ENCODE results near the gene CYP4B1. TPM values are rescaled to one million over a fixed set of nuclear protein-coding genes. Genes with fewer than 3 reads are reported as not detected.

The CYP4B1 gene
- total RNA-seq, 1 experiment from 2014 or later: 0.92 TPM

DNA sequence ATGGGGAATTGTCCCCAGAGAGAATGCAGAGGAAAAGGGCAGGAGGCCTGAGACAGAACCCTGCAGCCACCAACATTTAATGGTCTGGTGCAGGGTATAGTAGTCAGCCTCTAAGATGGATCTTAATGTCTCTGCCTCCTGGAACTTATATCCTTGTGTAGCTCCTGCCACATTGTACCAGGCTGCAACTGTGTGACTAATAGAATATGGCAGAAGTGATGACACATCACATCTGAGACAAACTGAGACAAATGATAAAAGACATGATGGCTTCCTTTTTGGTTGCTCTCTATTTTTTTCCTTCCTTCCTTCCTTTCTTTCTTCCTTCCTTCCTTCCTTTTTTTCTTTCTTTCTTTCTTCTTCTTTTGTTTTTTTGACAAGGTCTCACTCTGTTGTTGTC is 37.1 kb upstream of the CYP4B1 start:
- CTCF ChIA-PET: no interaction called here
- DNase-seq: no peak
- no peak overlapping the region for H3K4me3 Mint-ChIP-seq (ENCODE audit: low read depth, unreplicated experiment)
- no peak overlapping the region for H3K27ac Mint-ChIP-seq (ENCODE audit: unreplicated experiment)
- BruUV-seq (replicated peaks): no TSS peak
- no peaks in the 10 kb centered on the region for H3K27me3 Mint-ChIP-seq (ENCODE audit: unreplicated experiment)
- H3K4me1 Mint-ChIP-seq (ENCODE audit: low read depth, unreplicated experiment): peaks cover 48% of the 10 kb centered on the region
- TF ChIP-seq, protein P1, sequence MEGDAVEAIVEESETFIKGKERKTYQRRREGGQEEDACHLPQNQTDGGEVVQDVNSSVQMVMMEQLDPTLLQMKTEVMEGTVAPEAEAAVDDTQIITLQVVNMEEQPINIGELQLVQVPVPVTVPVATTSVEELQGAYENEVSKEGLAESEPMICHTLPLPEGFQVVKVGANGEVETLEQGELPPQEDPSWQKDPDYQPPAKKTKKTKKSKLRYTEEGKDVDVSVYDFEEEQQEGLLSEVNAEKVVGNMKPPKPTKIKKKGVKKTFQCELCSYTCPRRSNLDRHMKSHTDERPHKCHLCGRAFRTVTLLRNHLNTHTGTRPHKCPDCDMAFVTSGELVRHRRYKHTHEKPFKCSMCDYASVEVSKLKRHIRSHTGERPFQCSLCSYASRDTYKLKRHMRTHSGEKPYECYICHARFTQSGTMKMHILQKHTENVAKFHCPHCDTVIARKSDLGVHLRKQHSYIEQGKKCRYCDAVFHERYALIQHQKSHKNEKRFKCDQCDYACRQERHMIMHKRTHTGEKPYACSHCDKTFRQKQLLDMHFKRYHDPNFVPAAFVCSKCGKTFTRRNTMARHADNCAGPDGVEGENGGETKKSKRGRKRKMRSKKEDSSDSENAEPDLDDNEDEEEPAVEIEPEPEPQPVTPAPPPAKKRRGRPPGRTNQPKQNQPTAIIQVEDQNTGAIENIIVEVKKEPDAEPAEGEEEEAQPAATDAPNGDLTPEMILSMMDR (IDR thresholded peaks at IDR 0.05; ENCODE audit: unreplicated experiment): no peak
- peaks cover 6% of the 10 kb centered on the region for H3K9me3 Mint-ChIP-seq (ENCODE audit: low read depth, unreplicated experiment)
- H3K36me3 Mint-ChIP-seq (ENCODE audit: insufficient read depth, unreplicated experiment): peaks cover 15% of the 10 kb centered on the region
- intact Hi-C loops (cut with micrococcal nuclease; ENCODE audit: unreplicated experiment): no loop called here

DNA sequence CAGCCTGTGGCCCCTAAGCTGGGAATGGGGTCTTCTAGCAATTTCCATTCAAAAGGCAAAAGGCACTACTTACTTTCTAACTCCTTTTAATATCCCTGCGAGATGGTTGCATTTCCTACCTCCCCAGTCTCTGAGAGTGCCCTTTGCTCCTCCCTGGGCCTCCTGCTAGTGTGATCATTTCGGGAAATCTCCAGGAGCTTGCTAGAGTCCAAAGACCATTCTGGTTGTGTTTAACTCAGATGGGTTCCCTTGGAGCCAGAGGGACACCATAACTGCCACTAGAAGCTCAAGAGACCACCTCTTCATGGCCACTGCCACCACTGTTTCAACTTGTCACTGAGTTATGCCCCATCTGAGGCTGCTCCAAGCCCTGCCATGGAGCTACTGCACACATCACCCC is 34.4 kb upstream of the CYP4B1 start:
- CTCF ChIA-PET: interaction anchor here (0.5 kb wide), 1 partner anchor 1596 kb away, joined by 4 read pairs; no protein-coding TSS in a partner anchor
- Mint-ChIP-seq H3K27ac (ENCODE audit: unreplicated experiment) (no peak overlapping the region), H3K36me3 (ENCODE audit: insufficient read depth, unreplicated experiment) (no peaks in the 10 kb centered on the region), H3K9me3 (ENCODE audit: low read depth, unreplicated experiment) (peaks cover 10% of the 10 kb centered on the region), H3K4me1 (ENCODE audit: low read depth, unreplicated experiment) (peaks cover 21% of the 10 kb centered on the region), H3K4me3 (ENCODE audit: low read depth, unreplicated experiment) (no peak overlapping the region), H3K27me3 (ENCODE audit: unreplicated experiment) (no peaks in the 10 kb centered on the region)
- TF ChIP-seq, protein P1 (IDR thresholded peaks at IDR 0.05; ENCODE audit: unreplicated experiment): no peak
- intact Hi-C loops (cut with micrococcal nuclease; ENCODE audit: unreplicated experiment): no loop called here
- BruUV-seq (replicated peaks): no TSS peak
- no peak for DNase-seq

DNA sequence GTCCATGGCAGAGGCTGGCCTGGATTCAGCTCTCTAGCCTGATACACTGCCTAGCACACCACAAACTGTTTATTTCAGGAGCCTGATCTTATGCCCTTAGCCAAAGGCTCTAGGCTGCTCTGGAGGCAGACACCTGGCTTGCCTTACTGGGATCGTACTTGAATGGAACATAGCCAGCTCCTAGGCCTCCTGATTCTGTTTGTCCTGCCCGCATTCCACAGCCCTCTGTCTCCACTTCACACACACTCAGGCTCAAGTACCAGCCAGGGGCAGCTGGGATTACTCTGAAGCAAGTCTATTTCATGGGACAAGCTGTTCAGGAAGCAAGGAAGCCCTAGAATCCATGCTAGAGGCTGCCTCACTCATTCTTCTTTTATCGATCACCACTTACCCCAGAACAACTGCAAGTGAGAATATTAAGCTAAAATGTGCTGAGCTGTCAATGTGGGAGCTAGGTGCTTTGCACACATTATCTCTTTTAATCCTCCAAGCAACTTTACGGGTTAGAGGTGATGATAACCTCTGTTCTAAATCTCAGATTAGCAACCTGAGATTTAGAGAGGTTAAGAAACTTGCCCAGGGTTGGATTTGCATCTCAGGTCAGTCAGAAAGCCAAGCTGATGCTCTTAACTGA is 31.1 kb upstream of the CYP4B1 start:
- no peak for DNase-seq
- Mint-ChIP-seq H3K4me3 (ENCODE audit: low read depth, unreplicated experiment) (no peak overlapping the region), H3K36me3 (ENCODE audit: insufficient read depth, unreplicated experiment) (no peaks in the 10 kb centered on the region), H3K27me3 (ENCODE audit: unreplicated experiment) (no peaks in the 10 kb centered on the region), H3K27ac (ENCODE audit: unreplicated experiment) (no peak overlapping the region), H3K4me1 (ENCODE audit: low read depth, unreplicated experiment) (no peaks in the 10 kb centered on the region), H3K9me3 (ENCODE audit: low read depth, unreplicated experiment) (peaks cover 19% of the 10 kb centered on the region)
- TF ChIP-seq, protein P1 (IDR thresholded peaks at IDR 0.05; ENCODE audit: unreplicated experiment): no peak
- intact Hi-C loops (cut with micrococcal nuclease; ENCODE audit: unreplicated experiment): no loop called here
- CTCF ChIA-PET: interaction anchor here (1.6 kb wide), 1 partner anchor 10 kb away, joined by 5 read pairs; no protein-coding TSS in a partner anchor
- BruUV-seq (replicated peaks): no TSS peak

DNA sequence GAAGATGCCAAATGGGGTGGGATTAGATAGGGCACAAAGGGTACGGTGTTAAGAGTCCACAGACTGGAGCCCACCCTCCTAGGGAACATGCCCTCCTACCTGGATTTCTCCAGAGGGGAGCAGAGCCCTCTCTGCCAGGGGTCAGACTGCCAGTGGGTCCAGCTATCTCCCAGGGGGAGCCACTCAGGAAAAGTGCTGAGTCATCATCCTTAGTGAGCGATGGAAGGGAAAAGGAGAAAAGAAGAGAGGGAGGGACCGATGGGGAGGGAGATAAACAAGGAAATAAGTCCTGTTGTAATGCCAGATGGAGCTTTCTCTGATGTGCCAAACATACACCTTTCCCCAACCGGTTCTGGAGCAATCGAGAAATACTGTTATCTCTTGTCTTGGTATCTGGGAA is 30.4 kb upstream of the CYP4B1 start:
- CTCF ChIA-PET: interaction anchor here (1.6 kb wide), 1 partner anchor 11 kb away, joined by 5 read pairs; no protein-coding TSS in a partner anchor
- H3K36me3 Mint-ChIP-seq (ENCODE audit: insufficient read depth, unreplicated experiment): no peaks in the 10 kb centered on the region
- no peak overlapping the region for H3K27ac Mint-ChIP-seq (ENCODE audit: unreplicated experiment)
- no peak for DNase-seq
- intact Hi-C loops (cut with micrococcal nuclease; ENCODE audit: unreplicated experiment): no loop called here
- no peaks in the 10 kb centered on the region for H3K27me3 Mint-ChIP-seq (ENCODE audit: unreplicated experiment)
- H3K9me3 Mint-ChIP-seq (ENCODE audit: low read depth, unreplicated experiment): peaks cover 19% of the 10 kb centered on the region
- no peaks in the 10 kb centered on the region for H3K4me1 Mint-ChIP-seq (ENCODE audit: low read depth, unreplicated experiment)
- TF ChIP-seq, protein P1 (IDR thresholded peaks at IDR 0.05; ENCODE audit: unreplicated experiment): no peak
- no TSS peak for BruUV-seq (replicated peaks)
- no peak overlapping the region for H3K4me3 Mint-ChIP-seq (ENCODE audit: low read depth, unreplicated experiment)

All from Calu3 (cell line).